GM21528 (cell line): ENCODE measurements around the gene NCBP3.
"Not testable (repeated sequence)": the region's sequence is repeated elsewhere in the genome, so short reads cannot be mapped to it uniquely, and the experiment has no call there.

Source experiments
- ATAC-seq: cut with Tn5 transposase; IDR thresholded peaks from one replicate; pipeline ENCODE4 v1.9.1; 2021; ENCODE audit warnings: mild to moderate bottlenecking, moderate library complexity; ENCODE audit not compliant: unreplicated experiment, low FRiP score

The NCBP3 gene

DNA sequence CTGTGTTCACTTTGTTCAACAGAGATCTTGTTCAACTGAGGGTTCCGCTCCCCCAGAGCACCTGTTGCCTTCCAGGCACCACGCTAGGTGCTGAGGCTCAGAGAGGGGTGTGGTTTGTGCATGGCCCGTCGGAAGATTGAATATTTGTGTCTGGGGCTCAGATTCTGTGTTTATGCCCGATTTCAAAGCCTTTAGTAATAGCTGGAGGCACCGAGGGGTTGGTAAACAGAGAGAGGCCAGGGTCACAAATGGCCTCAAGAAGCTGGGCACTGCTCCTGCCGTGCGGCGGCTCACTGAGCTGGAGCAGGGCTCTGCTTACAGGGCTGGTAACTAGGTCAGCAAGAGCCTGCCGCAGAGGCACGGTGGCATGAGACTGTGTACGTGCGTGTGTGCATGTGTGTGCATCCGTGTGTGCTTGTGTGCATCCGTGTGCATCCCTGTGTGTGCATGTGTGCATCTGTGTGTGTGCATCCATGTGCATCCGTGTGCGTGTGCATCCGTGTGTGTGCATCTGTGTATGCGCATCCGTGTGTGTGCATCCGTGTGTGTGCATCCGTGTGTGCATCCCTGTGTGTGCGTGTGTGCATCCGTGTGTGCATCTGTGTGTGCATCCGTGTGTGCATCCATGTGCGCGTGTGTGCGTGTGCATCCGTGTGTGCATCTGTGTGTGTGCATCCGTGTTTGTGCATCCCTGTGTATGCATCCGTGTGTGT is 50.5 kb downstream of the NCBP3 start:
- no peak for ATAC-seq

DNA sequence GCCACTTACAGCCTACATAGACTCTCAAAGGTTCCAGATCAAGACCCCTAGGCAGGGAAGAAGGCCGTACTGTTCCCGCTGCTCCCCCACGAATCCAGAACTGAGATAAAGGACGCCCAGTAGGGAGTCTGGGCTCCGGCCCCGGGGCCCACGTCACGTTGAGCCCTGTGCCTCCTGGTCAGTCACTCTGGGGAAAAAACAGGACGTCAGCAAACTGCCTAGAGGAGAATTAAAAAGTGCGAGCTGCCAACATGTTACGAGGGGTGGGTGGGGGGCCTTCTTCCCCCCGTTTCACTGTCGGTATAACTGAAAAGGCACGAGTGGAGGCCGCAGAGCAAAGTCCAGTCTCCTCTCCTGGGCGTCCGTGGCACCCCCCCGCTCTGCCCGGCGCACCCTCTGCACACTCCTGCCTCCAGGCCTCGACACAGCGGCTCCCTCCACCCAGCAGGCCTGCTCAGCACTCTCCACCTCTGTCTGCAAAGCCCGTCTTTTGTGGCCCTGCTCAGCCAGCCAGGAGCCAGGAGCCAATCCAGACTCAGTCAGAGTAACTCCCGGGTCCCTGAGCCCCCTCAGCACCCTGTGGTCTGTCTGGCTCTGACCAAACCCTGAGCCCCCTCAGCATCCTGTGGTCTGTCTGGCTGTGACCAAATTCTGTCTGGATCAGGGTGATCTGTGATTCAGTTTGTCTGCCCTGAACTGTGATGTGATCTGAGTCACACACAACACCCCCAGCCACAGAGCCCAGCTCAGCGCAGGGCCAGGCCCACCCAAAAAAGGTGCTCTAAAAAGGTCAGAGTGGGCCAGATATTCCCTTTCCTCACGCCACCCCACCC is 51.3 kb downstream of the NCBP3 start:
- no peak for ATAC-seq

DNA sequence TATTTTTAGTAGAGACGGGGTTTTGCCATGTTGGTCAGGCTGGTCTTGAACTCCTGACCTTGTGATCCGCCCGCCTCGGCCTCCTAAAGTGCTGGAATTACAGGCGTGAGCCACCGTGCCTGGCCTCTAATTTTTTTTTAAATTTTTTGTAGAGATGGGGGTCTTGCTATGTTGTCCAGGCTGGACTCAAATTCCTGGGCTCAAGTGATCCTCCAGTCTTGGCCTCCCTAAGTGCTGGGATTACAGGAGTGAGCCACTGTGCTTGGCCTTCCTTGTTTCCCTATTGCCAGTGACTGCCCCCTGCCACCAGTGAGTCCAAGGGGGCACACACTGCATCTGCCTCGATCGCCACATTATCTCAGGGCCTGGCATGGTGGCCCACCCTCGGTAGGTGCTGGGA is 51.9 kb downstream of the NCBP3 start:
- not testable (repeated sequence) for ATAC-seq

DNA sequence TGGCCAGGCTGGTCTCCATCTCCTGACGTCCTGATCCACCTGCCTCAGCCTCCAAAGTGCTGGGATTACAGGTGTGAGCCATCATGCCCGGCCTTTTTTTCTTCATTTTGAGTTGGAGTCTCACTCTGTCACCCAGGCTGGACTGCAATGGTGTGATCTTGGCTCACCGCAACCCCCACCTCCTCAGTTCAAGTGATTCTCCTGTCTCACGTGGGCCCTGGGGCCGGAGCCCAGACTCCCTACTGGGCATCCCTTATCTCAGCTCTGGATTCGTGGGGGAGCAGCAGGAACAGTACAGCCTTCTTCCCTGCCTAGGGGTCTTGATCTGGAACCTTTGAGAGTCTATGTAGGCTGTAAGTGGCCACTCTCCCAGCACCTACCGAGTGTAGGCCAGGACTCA is 52.8 kb downstream of the NCBP3 start:
- ATAC-seq = not testable (repeated sequence)

DNA sequence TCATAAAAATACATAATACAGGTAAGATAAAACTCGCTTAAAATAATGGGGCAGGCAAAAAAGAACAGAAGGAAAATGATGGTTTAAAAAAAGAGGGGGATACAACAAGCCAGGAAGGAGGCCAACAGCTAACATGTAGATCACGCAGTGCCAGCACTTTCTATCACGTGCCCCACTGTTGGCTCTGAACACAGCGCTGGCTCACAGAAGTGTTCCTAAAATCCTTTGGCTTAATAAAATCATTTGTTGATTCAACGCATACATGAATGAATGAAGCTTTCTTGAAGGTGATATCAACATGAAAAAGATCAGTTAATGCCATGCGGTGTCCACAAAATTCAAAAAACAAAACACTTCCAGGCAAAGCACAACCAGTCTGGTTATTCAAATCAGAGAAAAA is 53.6 kb downstream of the NCBP3 start:
- ATAC-seq = no peak

DNA sequence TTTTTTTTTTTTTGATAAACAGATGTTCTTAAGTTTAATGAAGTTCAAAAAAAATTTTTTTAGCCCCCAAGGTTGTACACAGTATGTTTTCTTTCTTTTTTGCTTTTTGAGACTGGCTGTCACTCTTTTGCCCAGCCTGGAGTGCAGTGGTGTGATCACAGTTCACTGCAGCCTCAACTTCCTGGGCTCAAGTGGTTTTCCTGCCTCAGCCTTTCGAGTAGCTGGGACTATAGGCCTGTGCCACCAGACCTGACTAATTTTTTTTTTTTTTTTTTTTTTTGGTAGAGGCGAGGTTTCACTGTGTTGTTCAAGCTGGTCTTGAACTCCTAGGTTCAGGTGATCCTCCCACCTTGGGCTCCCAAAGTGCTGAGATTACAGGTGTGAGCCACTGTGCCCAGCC is 57.8 kb downstream of the NCBP3 start:
- no peak for ATAC-seq

DNA sequence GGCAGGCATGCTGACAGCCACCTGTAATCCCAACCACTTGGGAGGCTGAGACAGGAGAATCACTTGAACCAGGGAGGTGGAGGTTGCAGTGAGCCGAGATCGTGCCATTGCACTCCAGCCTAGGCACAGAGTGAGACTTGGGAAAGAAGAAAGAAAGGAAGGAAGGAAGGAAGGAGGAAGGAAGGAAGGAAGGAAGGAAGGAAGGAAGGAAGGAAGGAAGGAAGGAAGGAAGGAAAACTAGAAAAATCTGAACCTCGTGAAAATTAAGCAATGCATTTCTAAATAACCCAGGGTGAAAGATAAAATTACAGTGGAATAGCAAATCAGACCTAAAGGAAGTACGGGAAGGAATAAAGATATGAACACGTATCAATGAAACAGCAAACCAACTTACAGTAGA is 60.7 kb downstream of the NCBP3 start:
- not testable (repeated sequence) for ATAC-seq

DNA sequence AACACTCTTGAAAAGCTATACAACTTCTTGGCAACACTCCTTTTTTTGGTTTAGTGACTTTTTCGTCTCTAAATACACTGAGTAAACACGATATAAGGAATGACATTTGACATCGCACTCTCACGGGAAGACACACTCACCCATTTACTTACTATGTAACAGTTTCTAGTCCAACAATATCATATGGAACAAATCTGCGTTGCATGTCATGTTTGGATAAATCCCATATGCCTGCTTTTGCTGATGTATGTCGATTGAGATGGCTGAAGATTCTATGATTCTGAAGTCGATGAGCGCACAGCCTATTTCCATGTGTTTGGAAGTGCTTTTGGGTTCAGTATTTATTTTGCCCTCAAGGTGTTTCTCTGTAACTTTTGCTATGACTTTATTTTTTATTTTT is 63.3 kb downstream of the NCBP3 start:
- no peak for ATAC-seq

DNA sequence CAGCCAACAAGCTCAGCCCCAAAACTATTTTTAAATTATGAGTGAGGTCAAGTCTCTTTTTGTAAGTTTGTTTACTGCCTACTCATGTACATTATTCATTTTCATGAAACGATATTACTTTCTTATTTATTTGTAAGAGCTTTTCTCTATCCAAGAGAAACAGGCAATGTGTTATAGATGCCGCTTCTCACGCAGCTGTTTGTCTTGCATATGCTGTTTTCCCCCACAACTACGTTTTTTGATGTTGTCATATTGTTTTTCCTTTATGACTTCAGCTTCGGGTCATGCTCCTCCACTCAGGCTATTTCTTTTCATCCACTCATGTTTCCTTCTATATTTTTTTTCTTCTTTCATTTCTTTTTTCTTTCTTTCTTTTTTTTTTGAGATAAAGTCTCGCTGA is 65.1 kb downstream of the NCBP3 start:
- ATAC-seq = no peak

DNA sequence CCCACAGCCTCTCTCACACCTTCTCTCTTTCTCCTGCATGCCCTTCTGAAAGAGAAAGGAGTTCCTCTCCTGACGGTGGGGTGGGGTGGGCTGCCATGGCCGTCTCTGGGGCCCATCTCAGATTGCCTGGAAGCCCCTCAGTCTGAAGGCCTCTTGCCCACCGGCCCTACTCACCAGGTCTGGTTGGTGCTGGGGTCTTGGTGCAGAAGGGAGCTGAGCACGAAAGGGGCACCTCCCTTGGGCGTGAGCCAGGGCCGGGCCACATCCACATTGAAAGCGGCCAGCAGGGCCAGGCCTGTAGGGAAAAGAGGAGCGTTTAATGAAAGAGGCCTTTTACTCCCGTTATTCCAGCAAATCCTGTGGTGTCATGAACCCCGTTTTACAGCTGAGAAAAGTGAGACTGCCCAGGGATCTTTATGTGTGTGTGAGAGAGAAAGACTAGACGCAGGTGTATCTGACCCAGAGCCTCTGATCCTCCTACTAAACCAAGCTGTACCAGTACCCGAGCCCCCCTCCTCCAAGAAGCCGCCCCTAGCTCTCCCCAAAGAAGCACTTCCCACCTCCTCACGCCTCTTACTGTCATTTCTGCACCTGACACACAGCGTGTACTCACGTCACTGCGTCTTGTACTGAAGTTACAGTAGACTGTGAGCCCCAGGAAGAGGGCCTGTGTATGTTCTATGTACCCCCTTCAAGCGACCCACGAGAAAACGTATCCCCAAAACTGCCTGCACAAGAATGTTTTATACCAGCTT is 68.5 kb downstream of the NCBP3 start:
- ATAC-seq = no peak

DNA sequence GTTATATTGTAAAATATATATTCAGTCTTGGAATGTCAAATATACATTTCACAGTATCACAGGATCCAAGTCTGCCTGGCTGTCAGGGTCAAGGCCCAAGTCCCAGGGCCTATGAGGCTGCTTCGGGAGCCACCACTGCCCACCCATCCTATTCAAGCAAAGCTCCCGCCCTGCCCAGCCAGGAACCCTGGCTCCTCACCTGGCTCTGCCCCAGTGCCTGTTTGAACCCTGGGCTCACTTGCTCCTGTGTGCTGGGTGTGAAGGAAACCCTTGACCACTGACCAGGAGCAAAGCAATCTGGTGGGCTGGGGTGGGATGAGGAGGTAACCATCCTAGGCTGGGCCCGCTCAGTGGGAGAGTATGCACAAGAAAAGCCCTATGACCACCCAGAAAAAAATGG is 72.1 kb downstream of the NCBP3 start:
- ATAC-seq = no peak

DNA sequence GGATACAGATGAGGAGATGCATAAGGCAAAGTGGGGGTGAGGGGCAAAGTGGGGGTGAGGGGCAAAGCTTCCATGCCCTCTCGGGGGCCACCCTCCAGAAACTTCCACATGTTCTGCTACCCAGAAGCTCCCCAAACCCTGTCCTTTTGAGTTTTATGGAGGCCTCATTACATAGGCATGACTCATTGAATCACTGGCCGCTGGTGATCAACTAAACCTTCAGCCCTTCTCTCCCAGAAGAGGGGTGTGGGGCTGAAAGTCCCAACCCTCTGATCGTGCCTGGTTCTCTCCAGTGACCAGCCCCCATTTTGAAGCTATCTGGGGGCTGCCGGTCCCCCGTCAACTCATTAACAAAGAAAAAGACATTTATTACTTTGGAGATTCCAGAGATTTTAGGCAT is 72.5 kb downstream of the NCBP3 start:
- no peak for ATAC-seq

DNA sequence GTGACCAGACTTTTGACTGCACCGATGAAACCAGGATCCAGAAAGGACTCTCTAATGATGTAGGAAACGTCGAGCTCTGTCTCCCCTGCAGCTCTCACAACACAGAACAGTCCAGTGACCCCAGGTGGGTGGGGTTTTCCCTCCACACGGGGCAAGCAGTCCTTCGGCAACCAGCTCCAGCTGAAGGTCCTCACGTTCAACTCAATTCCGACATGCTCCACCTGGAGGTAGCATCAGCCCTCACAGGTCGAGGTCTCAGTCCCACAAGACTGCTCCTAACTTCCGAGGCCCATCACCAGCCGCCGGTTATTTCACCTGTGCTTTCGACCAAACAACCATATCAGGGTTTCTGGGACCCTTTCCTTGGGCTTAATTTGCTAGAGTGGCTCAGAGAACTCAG is 73.3 kb downstream of the NCBP3 start:
- ATAC-seq = no peak

DNA sequence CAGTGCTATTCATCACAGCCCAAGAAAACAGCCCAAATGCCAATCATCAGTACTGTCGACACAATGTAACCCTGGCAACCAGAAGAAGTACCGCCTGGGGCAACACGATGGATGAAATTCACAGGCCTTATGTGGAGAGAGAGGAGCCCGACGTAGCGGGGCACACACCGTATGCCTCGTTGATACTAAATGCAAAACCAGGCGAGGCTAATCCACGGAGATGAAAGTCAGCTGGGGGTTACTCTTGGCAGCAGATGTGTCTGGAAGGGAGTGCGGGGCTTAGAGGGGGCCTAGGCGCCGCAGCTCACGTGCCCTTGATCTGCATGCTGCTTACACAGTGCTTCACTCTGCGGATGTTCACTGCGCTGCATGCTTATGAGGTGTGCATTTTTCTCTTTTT is 74.9 kb downstream of the NCBP3 start:
- no peak for ATAC-seq

DNA sequence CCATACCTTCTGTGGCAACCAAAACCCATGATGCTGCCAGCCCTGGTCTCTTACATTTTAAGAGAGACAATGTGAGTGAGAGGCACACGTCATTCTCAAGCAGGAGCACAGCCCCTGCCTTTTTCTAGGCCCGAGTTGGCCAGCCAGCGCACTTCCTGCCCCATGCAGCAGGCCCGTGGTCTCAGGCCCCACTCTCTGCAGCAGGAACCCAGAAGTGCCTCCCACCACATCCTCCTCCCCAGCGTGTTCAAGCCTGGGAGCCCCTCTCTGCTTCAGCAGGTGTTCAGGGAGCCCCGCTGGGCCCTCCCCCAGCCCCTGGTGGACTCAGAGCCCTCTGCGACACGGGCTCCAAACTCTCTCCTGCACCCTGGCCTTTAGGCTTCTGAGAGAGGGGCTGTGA is 75.6 kb downstream of the NCBP3 start:
- no peak for ATAC-seq

DNA sequence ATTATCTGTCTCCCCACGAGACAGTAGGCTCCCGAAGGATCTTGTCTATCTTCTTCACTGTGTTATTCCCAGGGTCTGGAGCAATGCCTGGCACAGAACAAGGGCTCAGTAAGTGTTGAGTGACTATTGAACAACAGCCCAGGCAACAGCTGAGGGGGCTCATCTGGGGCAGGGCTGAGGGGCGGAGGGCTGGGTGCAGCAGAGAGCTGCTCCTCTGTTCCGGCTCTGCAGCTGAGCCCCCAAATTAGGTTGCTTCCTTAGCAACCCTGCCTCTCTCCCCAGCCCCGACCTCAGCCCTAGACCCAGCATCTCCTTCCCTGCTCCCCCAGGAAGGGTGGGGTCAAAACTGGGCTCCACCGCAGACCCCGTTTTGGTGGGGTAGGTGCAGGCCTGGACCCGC is 77.3 kb downstream of the NCBP3 start:
- no peak for ATAC-seq

DNA sequence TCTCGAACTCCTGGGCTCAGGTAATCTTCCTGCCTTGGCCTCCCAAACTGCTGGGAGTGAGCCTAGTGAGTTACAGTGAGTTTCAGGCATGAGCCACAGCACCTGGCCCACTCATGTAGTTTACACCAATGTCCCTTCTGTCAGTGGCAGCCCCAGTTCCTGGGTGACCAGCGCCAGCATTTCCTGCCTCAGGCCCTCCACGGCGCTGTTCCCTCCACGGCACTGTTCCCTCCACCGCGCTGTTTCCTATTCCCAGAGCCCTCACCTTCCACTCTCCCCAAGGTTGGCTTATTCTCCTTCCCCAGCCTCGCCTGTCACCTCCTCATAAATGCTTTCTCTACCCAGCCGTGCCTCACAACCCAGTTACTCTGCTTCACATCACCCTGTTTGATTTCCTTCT is 77.7 kb downstream of the NCBP3 start:
- no peak for ATAC-seq

DNA sequence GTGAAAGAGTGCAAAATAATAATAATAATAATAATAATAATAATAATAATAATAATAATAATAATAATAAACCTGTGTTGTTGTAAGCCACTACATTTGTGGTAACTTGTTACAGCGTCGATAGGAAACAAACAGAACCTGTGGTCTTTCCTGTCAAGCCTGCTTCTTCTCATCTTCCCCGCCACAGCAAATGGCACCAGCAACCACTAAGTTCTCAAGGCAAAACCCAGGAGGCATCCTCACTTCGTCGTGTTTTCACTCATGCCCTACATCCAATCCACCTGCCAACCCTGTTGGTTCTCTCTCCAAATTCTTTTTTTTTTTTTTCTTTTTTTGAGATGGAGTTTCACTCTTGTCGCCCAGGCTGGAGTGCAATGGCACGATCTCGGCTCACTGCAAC is 79.3 kb downstream of the NCBP3 start:
- ATAC-seq = no peak

DNA sequence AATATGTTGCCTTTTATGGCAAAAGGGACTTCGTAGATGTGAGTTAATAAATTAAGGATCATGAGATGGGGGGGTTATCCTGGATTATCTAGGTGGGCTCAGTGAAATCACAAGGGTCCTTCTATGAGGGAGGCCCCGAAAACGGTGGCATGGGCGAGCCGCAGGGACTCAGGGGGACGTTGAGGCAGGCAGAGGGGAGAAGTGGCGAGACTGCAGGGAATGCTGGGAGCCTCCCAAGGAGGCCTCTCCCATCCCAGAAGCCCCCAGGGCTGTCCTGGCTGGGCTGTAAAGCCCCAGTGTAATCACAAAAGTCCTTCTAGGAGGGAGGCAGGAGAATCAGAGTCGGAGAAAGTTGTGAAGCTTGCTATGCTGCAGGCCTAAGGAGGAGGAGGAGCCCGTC is 80.1 kb downstream of the NCBP3 start:
- ATAC-seq = no peak

DNA sequence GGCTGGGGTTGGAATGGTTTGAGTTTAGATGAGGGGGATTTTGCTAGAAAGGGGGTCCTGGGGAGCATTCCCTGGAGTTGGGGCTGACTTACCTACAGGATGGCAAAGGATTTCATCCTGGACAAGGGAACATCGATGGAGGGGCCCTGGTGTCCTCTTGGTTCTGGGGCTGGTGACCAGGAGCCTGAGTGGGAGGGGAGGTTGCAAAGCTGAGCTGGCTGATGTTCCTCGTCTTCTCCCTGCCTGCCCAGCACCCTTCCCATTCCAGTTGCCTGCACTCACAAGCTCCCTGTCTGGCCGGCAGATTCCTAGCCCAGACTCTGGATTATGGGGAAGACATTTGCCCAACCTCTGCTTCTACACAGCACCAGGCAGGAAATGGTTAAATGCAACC is 82.3 kb downstream of the NCBP3 start:
- ATAC-seq = no peak
